HUES6 (cell line): Measurements from ENCODE around the gene NCAPH2.

Experiments
- H3K27ac ChIP-seq: 2 replicates; pipeline ENCODE4 v1.7.0; 2013; ENCODE audit warnings: low read depth, mild to moderate bottlenecking, low read length, inconsistent platforms
- H3K27me3 ChIP-seq: 2 replicates; pipeline ENCODE4 v1.6.1; 2013; ENCODE audit warnings: low read length; ENCODE audit not compliant: control insufficient read depth, insufficient read depth
- H3K36me3 ChIP-seq: 2 replicates; pipeline ENCODE4 v1.6.1; 2013; ENCODE audit warnings: low read length; ENCODE audit not compliant: control insufficient read depth, insufficient read depth
- H3K4me1 ChIP-seq: 2 replicates; pipeline ENCODE4 v1.6.1; 2013; ENCODE audit warnings: low read length; ENCODE audit not compliant: control insufficient read depth, insufficient read depth
- H3K4me3 ChIP-seq: 2 replicates; pipeline ENCODE4 v1.5.1; 2013; ENCODE audit warnings: low read depth, low read length
- H3K9ac ChIP-seq: one replicate; pipeline ENCODE4 v1.6.1; 2013; ENCODE audit warnings: mild to moderate bottlenecking, low read length
- H3K9me3 ChIP-seq: 2 replicates; pipeline ENCODE4 v1.6.1; 2013; ENCODE audit warnings: low read depth, low read length; ENCODE audit not compliant: control insufficient read depth, insufficient read depth

NCAPH2 gene

DNA sequence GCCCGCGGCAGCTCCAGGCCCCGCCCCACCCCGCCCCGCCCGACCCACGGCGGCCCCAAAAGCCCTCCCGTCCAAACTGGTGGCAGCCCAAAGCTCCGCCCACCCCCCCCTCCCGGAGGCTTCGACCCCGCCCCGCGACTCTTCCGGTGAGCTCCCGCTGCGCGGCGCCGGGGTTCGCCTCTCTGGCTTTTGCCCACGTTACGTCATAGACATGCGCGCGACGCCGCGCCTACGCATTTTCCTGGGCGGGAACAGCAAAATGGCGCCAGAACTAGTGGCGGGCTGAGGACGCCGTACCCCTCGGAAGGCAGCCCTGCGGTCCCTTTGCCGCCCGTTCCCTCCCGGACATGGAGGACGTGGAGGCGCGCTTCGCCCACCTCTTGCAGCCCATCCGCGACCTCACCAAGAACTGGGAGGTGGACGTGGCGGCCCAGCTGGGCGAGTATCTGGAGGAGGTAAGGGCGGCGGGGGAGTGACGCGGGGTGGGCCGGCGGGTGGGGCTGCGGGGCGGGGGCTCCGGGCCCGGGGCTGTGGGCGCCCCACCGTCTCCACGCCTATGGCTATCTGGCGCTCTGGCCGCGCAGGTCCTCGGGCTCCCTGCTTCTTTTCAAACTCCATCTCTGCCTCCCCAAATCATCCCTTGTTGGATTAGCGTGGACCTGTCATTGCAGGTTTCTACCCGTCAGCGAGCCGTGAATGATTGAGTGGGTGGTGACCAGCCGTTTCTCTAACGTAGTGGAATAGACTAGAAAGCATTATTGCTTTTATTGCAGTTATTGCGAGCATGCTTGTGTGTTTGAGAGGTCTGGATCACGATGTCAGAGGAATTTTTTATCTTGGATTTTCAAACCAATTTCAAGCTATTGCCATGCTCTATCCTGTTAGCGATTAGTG is at the start of gene NCAPH2:
NCAPH2 (plus strand) TSS at position 234 of the 894 bp plus-strand sequence; CDS start at position 348, 114 bp downstream.
- Histone ChIP-seq H3K27ac (peak within 1 kb of the TSS; percentile 98), H3K4me3 (peak within 1 kb of the TSS; percentile 100), H3K9me3 (no peaks in the 10 kb centered on the region), H3K27me3 (no peaks in the 10 kb centered on the region), H3K9ac (peak within 1 kb of the TSS; percentile 99), H3K36me3 (peaks cover 16% of the 10 kb centered on the region), H3K4me1 (peaks cover 17% of the 10 kb centered on the region)

GRCh38 chr22:50459016-50459415 is 49.0 kb upstream of the NCAPH2 start:
- no peaks in the 10 kb centered on the region for H3K9me3 ChIP-seq
- H3K9ac ChIP-seq = no peak overlapping the region
- no peak overlapping the region for H3K4me3 ChIP-seq
- no peak overlapping the region for H3K27ac ChIP-seq
- no peaks in the 10 kb centered on the region for H3K27me3 ChIP-seq
- no peaks in the 10 kb centered on the region for H3K4me1 ChIP-seq
- H3K36me3 ChIP-seq = peaks cover 94% of the 10 kb centered on the region

DNA sequence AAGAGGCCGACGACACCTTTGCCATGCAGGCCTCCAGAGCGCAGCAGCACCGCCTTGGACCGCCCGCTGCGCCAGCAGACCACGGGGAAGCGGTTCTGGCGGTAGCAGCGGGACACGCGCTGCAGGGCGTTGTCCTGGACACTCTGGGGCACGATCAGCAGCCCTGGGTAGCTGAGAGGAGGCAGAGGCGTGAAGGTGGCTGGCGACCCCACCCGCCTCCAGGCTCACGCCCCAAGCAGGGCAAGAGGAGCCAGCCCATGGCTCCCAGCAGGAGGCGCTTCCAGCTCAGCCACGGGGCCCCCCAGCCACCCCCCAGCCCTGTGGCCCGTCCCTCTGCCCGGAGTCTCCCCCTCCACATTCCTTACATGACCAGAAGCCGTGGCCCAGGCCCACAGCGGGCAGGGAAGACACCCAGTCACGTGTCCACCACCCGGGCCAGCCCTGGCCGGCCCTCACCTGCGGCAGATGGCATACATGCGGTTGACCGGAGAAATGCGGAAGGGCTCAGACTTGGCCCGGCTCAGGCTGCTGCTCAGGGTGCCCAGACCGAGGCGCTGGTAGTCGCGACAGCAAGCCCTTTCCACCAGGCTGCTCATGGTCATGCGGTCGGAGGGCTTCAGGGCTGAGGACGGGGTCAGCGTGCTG is 48.4 kb upstream of the NCAPH2 start:
- Histone ChIP-seq H3K9ac (no peak overlapping the region), H3K36me3 (peaks cover 94% of the 10 kb centered on the region), H3K27ac (no peak overlapping the region), H3K4me3 (no peak overlapping the region), H3K27me3 (no peaks in the 10 kb centered on the region), H3K4me1 (no peaks in the 10 kb centered on the region), H3K9me3 (no peaks in the 10 kb centered on the region)

- no peak overlapping the region for H3K4me3 ChIP-seq
- peaks cover 94% of the 10 kb centered on the region for H3K36me3 ChIP-seq
- H3K27ac ChIP-seq = no peak overlapping the region
- no peak overlapping the region for H3K9ac ChIP-seq
- H3K27me3 ChIP-seq = no peaks in the 10 kb centered on the region
- H3K9me3 ChIP-seq = no peaks in the 10 kb centered on the region
- H3K4me1 ChIP-seq = no peaks in the 10 kb centered on the region
Observed at GRCh38 chr22:50460938-50461337, 47.1 kb upstream of the NCAPH2 start.

DNA sequence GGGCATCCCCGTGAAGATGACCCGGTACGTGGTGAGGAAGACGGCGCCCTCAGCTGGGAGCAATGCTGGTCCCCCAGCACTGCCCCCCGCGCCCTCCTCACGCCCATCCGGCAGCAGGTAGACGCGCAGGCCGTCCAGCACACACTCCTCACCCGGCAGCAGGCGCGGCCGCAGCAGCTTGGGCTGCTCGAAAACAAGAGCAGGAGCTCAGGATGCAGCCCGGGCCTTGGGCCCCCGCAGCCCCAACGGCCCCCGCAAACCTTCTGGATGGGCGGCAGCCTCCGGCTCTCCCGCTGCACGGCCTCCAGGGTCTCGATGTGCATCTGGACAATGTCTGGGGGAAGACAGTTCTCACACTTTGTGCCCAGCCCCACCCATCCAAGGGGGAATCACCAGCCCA is 46.5 kb upstream of the NCAPH2 start:
- Histone ChIP-seq H3K9me3 (no peaks in the 10 kb centered on the region), H3K9ac (no peak overlapping the region), H3K27me3 (no peaks in the 10 kb centered on the region), H3K4me3 (no peak overlapping the region), H3K36me3 (peaks cover 96% of the 10 kb centered on the region), H3K4me1 (no peaks in the 10 kb centered on the region), H3K27ac (no peak overlapping the region)

DNA sequence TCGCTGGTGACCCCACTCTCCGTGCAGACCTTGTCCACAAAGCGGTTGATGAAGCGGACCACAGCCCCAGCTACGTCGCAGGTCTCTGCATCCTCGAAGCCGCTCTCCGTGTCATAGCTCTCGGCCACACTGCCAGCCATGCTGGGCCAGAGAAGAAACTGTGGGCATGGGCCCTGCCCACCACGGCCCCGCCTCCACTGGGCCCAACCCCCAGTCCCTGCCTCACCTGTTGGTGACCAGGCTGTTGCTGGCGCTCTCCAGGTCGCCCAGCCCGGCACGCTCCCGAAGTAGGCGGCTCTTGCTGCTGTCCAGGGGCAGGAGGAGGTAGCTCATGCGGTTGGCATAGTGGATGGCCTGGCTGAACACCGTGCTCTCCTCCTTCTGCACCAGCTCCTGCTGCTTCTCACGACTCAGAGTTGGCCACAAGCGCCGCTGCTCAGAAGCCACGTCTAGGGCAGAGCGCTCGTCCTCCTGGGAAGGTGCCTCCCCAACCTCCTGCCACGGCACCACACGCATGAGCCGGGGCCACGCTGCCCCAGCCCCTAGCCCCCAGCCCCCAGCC is 46.0 kb upstream of the NCAPH2 start:
- H3K9me3 ChIP-seq = no peaks in the 10 kb centered on the region
- no peak overlapping the region for H3K9ac ChIP-seq
- no peak overlapping the region for H3K27ac ChIP-seq
- no peaks in the 10 kb centered on the region for H3K4me1 ChIP-seq
- no peaks in the 10 kb centered on the region for H3K27me3 ChIP-seq
- H3K36me3 ChIP-seq = peaks cover 96% of the 10 kb centered on the region
- no peak overlapping the region for H3K4me3 ChIP-seq

GRCh38 chr22:50463188-50463900 is 44.7 kb upstream of the NCAPH2 start:
- H3K4me1 ChIP-seq = no peaks in the 10 kb centered on the region
- H3K9ac ChIP-seq = no peak overlapping the region
- H3K36me3 ChIP-seq = peaks cover 97% of the 10 kb centered on the region
- H3K27me3 ChIP-seq = no peaks in the 10 kb centered on the region
- H3K4me3 ChIP-seq = no peak overlapping the region
- no peak overlapping the region for H3K27ac ChIP-seq
- H3K9me3 ChIP-seq = no peaks in the 10 kb centered on the region

- no peak overlapping the region for H3K27ac ChIP-seq
- no peak overlapping the region for H3K9ac ChIP-seq
- no peak overlapping the region for H3K4me3 ChIP-seq
- no peaks in the 10 kb centered on the region for H3K9me3 ChIP-seq
- no peaks in the 10 kb centered on the region for H3K27me3 ChIP-seq
- peaks cover 6% of the 10 kb centered on the region; the same call in 1 of the 2 replicates for H3K4me1 ChIP-seq
- H3K36me3 ChIP-seq = peaks cover 86% of the 10 kb centered on the region
Observed at GRCh38 chr22:50464451-50464850, 43.6 kb upstream of the NCAPH2 start.

DNA sequence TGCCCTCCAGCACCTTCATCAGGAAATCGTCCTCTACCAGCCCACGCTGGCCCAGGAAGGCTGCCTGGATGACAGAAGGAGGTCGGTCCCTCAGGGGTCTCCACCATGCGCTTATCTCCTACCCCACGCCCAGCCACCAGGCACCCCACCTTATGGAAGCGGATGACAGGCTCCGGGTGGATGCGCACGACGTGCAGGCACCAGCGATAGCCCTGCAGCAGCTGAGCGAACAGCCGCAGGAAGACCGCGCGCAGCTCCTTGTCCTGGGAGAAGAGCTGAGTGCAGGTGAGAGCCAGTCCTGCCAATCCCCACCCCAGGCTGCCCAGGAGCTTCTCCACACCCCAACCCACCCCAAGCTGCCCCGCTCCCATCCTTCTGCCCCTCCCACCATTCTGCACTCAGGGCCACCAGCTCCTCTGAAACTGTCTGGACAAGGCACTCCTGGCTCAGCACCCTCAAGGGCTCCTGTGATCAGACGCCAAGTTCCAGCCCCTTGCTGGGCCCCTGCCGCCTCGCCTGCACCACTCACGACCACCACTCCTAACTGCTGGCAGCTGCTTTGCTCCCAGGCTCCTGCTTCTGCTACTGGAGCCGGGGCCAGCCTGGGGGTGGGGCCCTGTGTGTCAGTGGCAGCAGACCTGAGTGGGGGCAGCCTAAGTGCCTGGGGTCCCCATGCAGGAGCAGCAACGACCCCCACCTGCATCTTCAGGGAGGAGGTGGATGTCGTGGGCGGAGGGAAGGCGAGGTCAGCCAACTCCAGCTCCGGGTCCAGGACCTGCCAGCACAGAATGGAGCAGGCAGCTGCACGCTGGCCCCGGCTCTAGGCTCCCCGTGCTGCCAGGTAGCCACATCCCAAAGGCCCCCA is 42.7 kb upstream of the NCAPH2 start:
- H3K9ac ChIP-seq = no peak overlapping the region
- H3K36me3 ChIP-seq = peaks cover 77% of the 10 kb centered on the region
- H3K27ac ChIP-seq = no peak overlapping the region
- no peaks in the 10 kb centered on the region for H3K27me3 ChIP-seq
- no peak overlapping the region for H3K4me3 ChIP-seq
- no peaks in the 10 kb centered on the region for H3K9me3 ChIP-seq
- H3K4me1 ChIP-seq = peaks cover 14% of the 10 kb centered on the region

DNA sequence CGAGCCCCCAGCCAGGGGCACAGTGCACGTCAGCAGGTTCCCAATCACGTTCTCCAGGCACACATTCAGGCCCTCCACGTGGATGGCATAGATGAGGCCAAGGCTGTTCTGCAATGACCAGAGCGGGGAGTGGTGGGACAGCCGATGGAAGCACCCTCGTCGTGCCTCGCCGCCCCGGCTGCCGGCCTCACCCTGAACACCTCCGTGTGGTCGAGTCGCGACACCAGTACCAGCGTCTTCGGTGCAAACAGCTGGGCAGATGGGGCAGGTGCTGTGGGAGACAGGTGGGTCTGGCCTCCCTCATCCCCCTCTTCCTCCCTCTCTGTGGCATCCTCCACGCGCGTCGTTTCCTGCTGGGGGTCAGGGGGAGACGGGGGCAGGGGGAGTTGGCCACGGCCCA is 40.7 kb upstream of the NCAPH2 start:
- Histone ChIP-seq H3K27ac (no peak overlapping the region), H3K9me3 (no peaks in the 10 kb centered on the region), H3K4me1 (peaks cover 22% of the 10 kb centered on the region), H3K4me3 (no peak overlapping the region), H3K9ac (no peak overlapping the region), H3K27me3 (no peaks in the 10 kb centered on the region), H3K36me3 (peaks cover 62% of the 10 kb centered on the region)
